Measurements from ENCODE around the gene EWSR1.

The EWSR1 gene

DNA sequence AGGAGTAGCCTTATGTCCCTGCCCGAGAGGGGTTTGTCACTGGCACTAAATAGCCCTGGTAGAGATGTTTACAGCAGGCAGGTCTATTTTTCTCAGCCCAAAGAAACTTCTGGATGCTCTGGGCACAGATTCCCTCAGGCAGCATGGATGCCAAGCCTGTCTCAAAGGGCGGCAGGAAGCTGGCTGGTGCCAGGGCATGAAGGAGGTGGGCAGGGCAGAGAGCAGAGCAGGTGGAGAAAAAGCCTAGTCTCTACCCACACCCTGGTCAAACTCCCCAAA lies 34.3 kb downstream of the EWSR1 start:
- 0 out of 2 replicates have a peak, but pooled peaks have one; percentile 46 for TF ChIP-seq HIC1 (tag by site-specific recombination; IDR thresholded peaks at IDR 0.05)
- no peak for TF ChIP-seq ZNF785 (tag by site-specific recombination; IDR thresholded peaks at IDR 0.05)
- ChIA-PET CTCF (interaction anchor here (1.3 to 2.5 kb wide), 2 partner anchors 10 to 57 kb away, joined by 6 to 7 read pairs; no protein-coding TSS in a partner anchor), POLR2A (interaction anchor here (0.6 to 2.1 kb wide), 3 partner anchors 9 to 251 kb away, joined by 3 to 11 read pairs (median 6); partner anchors contain the start of gene THOC5)
- H3K9me3 ChIP-seq (ENCODE audit: control insufficient read depth, insufficient read depth, low read depth, low read length) = no peaks in the 10 kb centered on the region
- H3K4me3 ChIP-seq (ENCODE audit: low read depth, low read length) = no peak overlapping the region
- no peaks in the 10 kb centered on the region for H3K4me1 ChIP-seq (ENCODE audit: control insufficient read depth, insufficient read depth, low read length)
- no peak overlapping the region for H3K27ac ChIP-seq (ENCODE audit: extremely low read depth, low read depth, low read length)
- peaks cover 17 to 47% of the 10 kb centered on the region in 2 experiments for H3K36me3 ChIP-seq (ENCODE audit: control insufficient read depth in 2 of 2, insufficient read depth in 1 of 2, low read length in 2 of 2)

DNA sequence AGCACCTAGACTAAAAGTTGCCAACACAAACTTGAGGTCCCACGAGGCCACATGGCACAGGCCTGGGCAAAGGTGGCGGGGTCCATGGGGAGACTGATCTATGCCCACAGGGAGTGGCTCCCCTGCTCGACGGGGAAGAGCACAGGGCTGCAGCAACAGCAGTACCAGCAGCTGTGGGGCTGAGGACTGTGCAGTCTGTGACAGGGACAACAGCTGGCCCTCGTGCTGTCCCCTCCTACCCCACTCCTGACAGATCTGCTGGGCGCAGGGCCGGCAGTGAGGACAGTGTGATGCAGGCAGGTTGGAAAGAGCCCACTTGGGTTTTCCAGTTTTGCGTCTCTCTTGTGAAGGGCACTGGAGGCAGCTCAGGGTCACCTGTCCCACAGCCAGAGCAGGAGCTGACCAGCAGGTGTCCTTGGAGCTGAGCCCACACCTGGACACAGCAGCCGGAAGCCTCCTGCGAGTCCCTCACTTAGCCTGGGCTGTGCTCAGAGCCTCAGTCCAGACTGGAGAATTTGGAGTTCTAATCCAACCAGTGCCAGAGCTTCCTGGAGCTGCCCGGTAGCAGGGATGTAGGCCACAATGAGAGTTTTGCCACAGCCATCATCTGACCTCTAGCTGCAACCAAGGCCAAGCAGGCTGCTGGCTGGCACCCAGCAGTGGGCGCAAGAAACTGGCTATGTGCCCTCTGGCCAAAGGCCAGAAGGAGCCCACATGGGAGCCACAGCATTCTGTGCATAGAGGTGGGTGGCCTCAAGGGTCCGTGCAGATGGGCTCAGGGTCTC lies 34.8 kb downstream of the EWSR1 start:
- H3K4me3 ChIP-seq (ENCODE audit: low read depth, low read length) = no peak overlapping the region
- ChIA-PET CTCF (interaction anchor here (0.6 to 2.5 kb wide), 7 partner anchors 10 to 109 kb away, joined by 3 to 7 read pairs (median 3); no protein-coding TSS in a partner anchor), POLR2A (interaction anchor here (0.6 to 2.1 kb wide), 3 partner anchors 9 to 251 kb away, joined by 3 to 11 read pairs (median 6); partner anchors contain the start of gene THOC5)
- TF ChIP-seq ZBTB21 (tag by site-specific recombination; IDR thresholded peaks at IDR 0.05) (no peak), ZFP41 (tag by site-specific recombination; IDR thresholded peaks at IDR 0.05; ENCODE audit: borderline replicate concordance) (no peak), ZNF174 (tag by site-specific recombination; IDR thresholded peaks at IDR 0.05) (no peak), ZNF518A (tag by site-specific recombination; conservative IDR thresholded peaks at IDR 0.05; ENCODE audit: low read depth) (no peak), ZNF600 (tag by site-specific recombination; IDR thresholded peaks at IDR 0.05) (peak; percentile 31; the same call in 1 of the 2 replicates), MZF1 (tag by site-specific recombination; IDR thresholded peaks at IDR 0.05; ENCODE audit: borderline replicate concordance) (no peak), SP2 (tag by site-specific recombination; IDR thresholded peaks at IDR 0.05) (no peak), EGR2 (tag by site-specific recombination; IDR thresholded peaks at IDR 0.05; ENCODE audit: low read depth) (no peak)
- H3K4me1 ChIP-seq (ENCODE audit: control insufficient read depth, insufficient read depth, low read length) = no peaks in the 10 kb centered on the region
- no peak overlapping the region for H3K27ac ChIP-seq (ENCODE audit: extremely low read depth, low read depth, low read length)
- H3K9me3 ChIP-seq (ENCODE audit: control insufficient read depth, insufficient read depth, low read depth, low read length) = no peaks in the 10 kb centered on the region
- peaks cover 12 to 42% of the 10 kb centered on the region in 2 experiments; a peak in 2 of 3 replicates for H3K36me3 ChIP-seq (ENCODE audit: control insufficient read depth in 2 of 2, insufficient read depth in 1 of 2, low read length in 2 of 2)

GRCh38 chr22:29305836-29306174 lies 37.7 kb downstream of the EWSR1 start:
- Histone ChIP-seq H3K9me3 (ENCODE audit: control insufficient read depth, insufficient read depth, low read depth, low read length) (no peaks in the 10 kb centered on the region), H3K4me1 (ENCODE audit: control insufficient read depth, insufficient read depth, low read length) (peaks cover 2% of the 10 kb centered on the region; the same call in 1 of the 2 replicates), H3K27ac (ENCODE audit: extremely low read depth, low read depth, low read length) (no peak overlapping the region), H3K36me3 (ENCODE audit: control insufficient read depth in 2 of 2, insufficient read depth in 1 of 2, low read length in 2 of 2) (peaks cover 0 to 13% of the 10 kb centered on the region in 2 experiments; a peak in 1 of 3 replicates), H3K4me3 (ENCODE audit: low read depth, low read length) (no peak overlapping the region)
- ChIA-PET POLR2A (interaction anchor here (1.1 to 1.9 kb wide), 4 partner anchors 8 to 50 kb away, joined by 3 to 6 read pairs (median 4); partner anchors contain the start of gene RASL10A), CTCF (interaction anchor here (0.5 to 1.9 kb wide), 10 partner anchors 9 to 1816 kb away, joined by 3 to 15 read pairs (median 4); no protein-coding TSS in a partner anchor)
- TF ChIP-seq SCRT2 (tag by site-specific recombination; IDR thresholded peaks at IDR 0.05) = 0 out of 2 replicates have a peak, but pooled peaks have one; percentile 11
- TF ChIP-seq, protein P1, sequence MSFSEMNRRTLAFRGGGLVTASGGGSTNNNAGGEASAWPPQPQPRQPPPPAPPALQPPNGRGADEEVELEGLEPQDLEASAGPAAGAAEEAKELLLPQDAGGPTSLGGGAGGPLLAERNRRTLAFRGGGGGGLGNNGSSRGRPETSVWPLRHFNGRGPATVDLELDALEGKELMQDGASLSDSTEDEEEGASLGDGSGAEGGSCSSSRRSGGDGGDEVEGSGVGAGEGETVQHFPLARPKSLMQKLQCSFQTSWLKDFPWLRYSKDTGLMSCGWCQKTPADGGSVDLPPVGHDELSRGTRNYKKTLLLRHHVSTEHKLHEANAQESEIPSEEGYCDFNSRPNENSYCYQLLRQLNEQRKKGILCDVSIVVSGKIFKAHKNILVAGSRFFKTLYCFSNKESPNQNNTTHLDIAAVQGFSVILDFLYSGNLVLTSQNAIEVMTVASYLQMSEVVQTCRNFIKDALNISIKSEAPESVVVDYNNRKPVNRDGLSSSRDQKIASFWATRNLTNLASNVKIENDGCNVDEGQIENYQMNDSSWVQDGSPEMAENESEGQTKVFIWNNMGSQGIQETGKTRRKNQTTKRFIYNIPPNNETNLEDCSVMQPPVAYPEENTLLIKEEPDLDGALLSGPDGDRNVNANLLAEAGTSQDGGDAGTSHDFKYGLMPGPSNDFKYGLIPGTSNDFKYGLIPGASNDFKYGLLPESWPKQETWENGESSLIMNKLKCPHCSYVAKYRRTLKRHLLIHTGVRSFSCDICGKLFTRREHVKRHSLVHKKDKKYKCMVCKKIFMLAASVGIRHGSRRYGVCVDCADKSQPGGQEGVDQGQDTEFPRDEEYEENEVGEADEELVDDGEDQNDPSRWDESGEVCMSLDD (tag by site-specific recombination; IDR thresholded peaks at IDR 0.05) = no peak
- TF ChIP-seq ZSCAN5A (tag by site-specific recombination; IDR thresholded peaks at IDR 0.05) = 0 out of 2 replicates have a peak, but pooled peaks have one; percentile 6

All from HEK293 (cell line).